Skeletal muscle tissue (tissue), 4 donors: ENCODE results near the gene CUL4B. TPM values are rescaled to one million over a fixed set of nuclear protein-coding genes. Genes with fewer than 3 reads are reported as not detected.
"Not testable (repeated sequence)": the region's sequence is repeated elsewhere in the genome, so short reads cannot be mapped to it uniquely, and the experiment has no call there.

Source experiments
- H3K27ac ChIP-seq: one replicate; pipeline ENCODE4 v1.7.0; 2013; ENCODE audit warnings: mild to moderate bottlenecking, low read depth, low read length, inconsistent platforms
- H3K27me3 ChIP-seq, 3 donors: one replicate each; pipeline ENCODE4 v1.7.0; 2013; ENCODE audit warnings: low read length in 3 of 3; ENCODE audit not compliant: control insufficient read depth in 3 of 3, insufficient read depth in 3 of 3
- H3K36me3 ChIP-seq, 3 donors: one replicate each; pipeline ENCODE4 v1.7.0; 2013; ENCODE audit warnings: low read length in 3 of 3; ENCODE audit not compliant: control insufficient read depth in 3 of 3, insufficient read depth in 3 of 3
- H3K4me1 ChIP-seq, 3 donors: one replicate each; pipeline ENCODE4 v1.7.0; 2013; ENCODE audit warnings: low read length in 3 of 3, mild to moderate bottlenecking in 3 of 3; ENCODE audit not compliant: control insufficient read depth in 3 of 3, insufficient read depth in 3 of 3
- H3K4me3 ChIP-seq, 3 donors: one replicate each; pipeline ENCODE4 v1.7.0; 2013; ENCODE audit warnings: low read length in 3 of 3
- H3K9ac ChIP-seq, 3 donors: one replicate each; pipeline ENCODE4 v1.7.0; 2013; ENCODE audit warnings: low read length in 3 of 3, mild to moderate bottlenecking in 3 of 3, moderate library complexity in 2 of 3, low read depth in 1 of 3
- H3K9me3 ChIP-seq, 3 donors: one replicate each; pipeline ENCODE4 v1.7.0; 2013; ENCODE audit warnings: low read length in 3 of 3; ENCODE audit not compliant: control insufficient read depth in 3 of 3
- total RNA-seq: library from RNA; depleted of rRNA; stranded (reverse); fragments of >200 nt; gene quantifications from one replicate; pipeline ENCODE4 v1.2.3, GENCODE V29; 2014
- donor health status: Osteomylitis.

CUL4B gene
- total RNA-seq, 1 donor from 2014 or later: 17.7 TPM

GRCh38 chrX:120534413-120535205 lies 26.2 kb downstream of the CUL4B start:
- H3K9me3 ChIP-seq: no peaks in the 10 kb centered on the region
- no peak overlapping the region for H3K27ac ChIP-seq
- H3K9ac ChIP-seq: no peak overlapping the region
- H3K4me3 ChIP-seq: no peak overlapping the region
- H3K36me3 ChIP-seq: peaks cover 3 to 47% (median 18%) of the 10 kb centered on the region in 3 donors
- no peaks in the 10 kb centered on the region for H3K27me3 ChIP-seq
- no peaks in the 10 kb centered on the region for H3K4me1 ChIP-seq

GRCh38 chrX:120522820-120523219 lies 37.9 kb downstream of the CUL4B start:
- Histone ChIP-seq H3K9me3 (no peaks in the 10 kb centered on the region), H3K4me1 (no peaks in the 10 kb centered on the region), H3K27ac (no peak overlapping the region)

GRCh38 chrX:120517936-120518335 lies 42.8 kb downstream of the CUL4B start:
- Histone ChIP-seq H3K27ac (no peak overlapping the region), H3K9me3 (no peaks in the 10 kb centered on the region), H3K4me3 (no peak overlapping the region), H3K4me1 (no peaks in the 10 kb centered on the region), H3K36me3 (no peaks in the 10 kb centered on the region), H3K9ac (no peak overlapping the region), H3K27me3 (no peaks in the 10 kb centered on the region)

More at GRCh38 chrX:120522820-120523219, 37.9 kb downstream of the CUL4B start:
- no peaks in the 10 kb centered on the region for H3K27me3 ChIP-seq
- H3K36me3 ChIP-seq: peaks cover 0 to 5% (median 0%) of the 10 kb centered on the region in 3 donors
- H3K4me3 ChIP-seq: no peak overlapping the region
- H3K9ac ChIP-seq: no peak overlapping the region

GRCh38 chrX:120514236-120514635 lies 46.5 kb downstream of the CUL4B start:
- Histone ChIP-seq H3K9me3 (no peaks in the 10 kb centered on the region), H3K36me3 (no peaks in the 10 kb centered on the region), H3K27ac (no peak overlapping the region), H3K4me1 (no peaks in the 10 kb centered on the region), H3K4me3 (no peak overlapping the region), H3K27me3 (no peaks in the 10 kb centered on the region), H3K9ac (no peak overlapping the region)

- Histone ChIP-seq H3K4me1 (no peaks in the 10 kb centered on the region), H3K9me3 (no peaks in the 10 kb centered on the region), H3K4me3 (no peak overlapping the region), H3K36me3 (no peaks in the 10 kb centered on the region), H3K9ac (no peak overlapping the region), H3K27me3 (no peaks in the 10 kb centered on the region), H3K27ac (no peak overlapping the region)
Measured at GRCh38 chrX:120512627-120513026, 48.1 kb downstream of the CUL4B start.

GRCh38 chrX:120512222-120512621 lies 48.5 kb downstream of the CUL4B start:
- Histone ChIP-seq H3K4me1 (no peaks in the 10 kb centered on the region), H3K27ac (no peak overlapping the region), H3K27me3 (no peaks in the 10 kb centered on the region), H3K9me3 (no peaks in the 10 kb centered on the region), H3K36me3 (no peaks in the 10 kb centered on the region), H3K4me3 (no peak overlapping the region), H3K9ac (no peak overlapping the region)

- Histone ChIP-seq H3K27me3 (no peaks in the 10 kb centered on the region), H3K4me3 (no peak overlapping the region), H3K9me3 (no peaks in the 10 kb centered on the region), H3K4me1 (no peaks in the 10 kb centered on the region), H3K27ac (no peak overlapping the region), H3K36me3 (no peaks in the 10 kb centered on the region), H3K9ac (no peak overlapping the region)
Measured at GRCh38 chrX:120504569-120504968, 56.2 kb downstream of the CUL4B start.

- Histone ChIP-seq H3K9ac (no peak overlapping the region), H3K9me3 (no peaks in the 10 kb centered on the region), H3K4me3 (no peak overlapping the region), H3K27ac (no peak overlapping the region), H3K4me1 (no peaks in the 10 kb centered on the region), H3K36me3 (no peaks in the 10 kb centered on the region), H3K27me3 (no peaks in the 10 kb centered on the region)
Measured at GRCh38 chrX:120499301-120500072, 61.3 kb downstream of the CUL4B start.

- H3K27me3 ChIP-seq, H3K4me1 ChIP-seq: not testable (repeated sequence)
Measured at GRCh38 chrX:120490119-120490518, 70.6 kb downstream of the CUL4B start.

GRCh38 chrX:120486786-120487185 lies 74.0 kb downstream of the CUL4B start:
- Histone ChIP-seq H3K9me3 (no peaks in the 10 kb centered on the region), H3K27me3 (no peaks in the 10 kb centered on the region), H3K4me3 (no peak overlapping the region), H3K36me3 (no peaks in the 10 kb centered on the region), H3K4me1 (peaks cover 3 to 7% (median 5%) of the 10 kb centered on the region in 3 donors), H3K9ac (no peak overlapping the region), H3K27ac (no peak overlapping the region)

More at GRCh38 chrX:120490119-120490518, 70.6 kb downstream of the CUL4B start:
- not testable (repeated sequence) for H3K36me3 ChIP-seq, H3K9me3 ChIP-seq, H3K4me3 ChIP-seq, H3K27ac ChIP-seq, H3K9ac ChIP-seq
